ENCODE data around the gene KCNA5. TPM values are rescaled to one million over a fixed set of nuclear protein-coding genes. Genes with fewer than 3 reads are reported as not detected.

KCNA5 gene
- total and polyA plus RNA-seq, 2 of the 13 experiments (the other 11 are each of a cell fraction or from before 2014, with no cell fraction given), result not detected

GRCh38 chr12:5059358-5059757 lies 15.7 kb downstream of the KCNA5 start:
- H3K9ac ChIP-seq (ENCODE audit: insufficient read depth, low read depth, low read length), result no peak overlapping the region
- no peaks in the 10 kb centered on the region for H3K9me3 ChIP-seq (ENCODE audit: low read length)
- intact Hi-C loops (cut with micrococcal nuclease; ENCODE audit: unreplicated experiment), result no loop called here
- WGBS (ENCODE audit: low lambda C conversion rate), result 2% methylated on average over 6 of the region's 6 CpGs
- no peaks in the 10 kb centered on the region for H3K79me2 ChIP-seq (ENCODE audit: insufficient read depth, low read length)
- H3K36me3 ChIP-seq (replicated peaks in 1 of 2; ENCODE audit: control insufficient read depth in 1 of 2, insufficient read depth in 2 of 2, low read length in 2 of 2), result no peaks in the 10 kb centered on the region
- ChIA-PET CTCF (ENCODE audit: low intra/inter-chr PET ratio, low total read pairs) (no interaction called here), POLR2A (no interaction called here)
- no peak overlapping the region for H3K4me3 ChIP-seq (replicated peaks in 1 of 3; ENCODE audit: insufficient read depth in 1 of 3, low read depth in 2 of 3, low read length in 3 of 3)
- BruUV-seq (replicated peaks), result no TSS peak
- no peak for TF ChIP-seq ARNT (IDR thresholded peaks at IDR 0.05)
- no peak for TF ChIP-seq RXRA (CRISPR knock-in tag; IDR thresholded peaks at IDR 0.05)
- TF ChIP-seq ZNF891 (CRISPR knock-in tag; IDR thresholded peaks at IDR 0.05), result no peak
- H3K4me2 ChIP-seq (ENCODE audit: low read depth, low read length), result no peak overlapping the region
- peaks cover 0 to 1% of the 10 kb centered on the region in 2 experiments; a peak in 2 of 5 replicates for H3K27me3 ChIP-seq (ENCODE audit: control insufficient read depth in 1 of 2, insufficient read depth in 2 of 2, low read length in 2 of 2)
- DNase-seq (ENCODE audit: low spot score) (no peak), FAIRE-seq (no peak), ATAC-seq (no peak)
- H3K27ac ChIP-seq (ENCODE audit: extremely low read length, insufficient read depth, low read length), result no peak overlapping the region
- no peaks in the 10 kb centered on the region for H4K20me1 ChIP-seq (ENCODE audit: insufficient read depth, low read length)
- no peaks in the 10 kb centered on the region for H3K4me1 ChIP-seq (ENCODE audit: insufficient read depth, low read length)
- no peak overlapping the region for H2AFZ ChIP-seq (ENCODE audit: low read length)
- in situ Hi-C loops (cut with HindIII; ENCODE audit: extremely low pct_ligation_motif_present, low pct_unique_long_range_greater_than_20kb), result no loop called here

- Histone ChIP-seq H3K27me3 (ENCODE audit: control insufficient read depth in 1 of 2, insufficient read depth in 2 of 2, low read length in 2 of 2) (peaks cover 0 to 1% of the 10 kb centered on the region in 2 experiments; a peak in 2 of 5 replicates), H3K36me3 (replicated peaks in 1 of 2; ENCODE audit: control insufficient read depth in 1 of 2, insufficient read depth in 2 of 2, low read length in 2 of 2) (no peaks in the 10 kb centered on the region), H2AFZ (ENCODE audit: low read length) (no peak overlapping the region), H3K9me3 (ENCODE audit: low read length) (no peaks in the 10 kb centered on the region), H3K79me2 (ENCODE audit: insufficient read depth, low read length) (no peaks in the 10 kb centered on the region), H3K4me2 (ENCODE audit: low read depth, low read length) (no peak overlapping the region), H3K27ac (ENCODE audit: extremely low read length, insufficient read depth, low read length) (no peak overlapping the region), H4K20me1 (ENCODE audit: insufficient read depth, low read length) (no peaks in the 10 kb centered on the region), H3K4me3 (replicated peaks in 1 of 3; ENCODE audit: insufficient read depth in 1 of 3, low read depth in 2 of 3, low read length in 3 of 3) (no peak overlapping the region), H3K4me1 (ENCODE audit: insufficient read depth, low read length) (no peaks in the 10 kb centered on the region), H3K9ac (ENCODE audit: insufficient read depth, low read depth, low read length) (no peak overlapping the region)
- in situ Hi-C loops (cut with HindIII; ENCODE audit: extremely low pct_ligation_motif_present, low pct_unique_long_range_greater_than_20kb), result no loop called here
- 15% methylated on average over 1 of the region's 3 CpGs for WGBS (ENCODE audit: low lambda C conversion rate)
- intact Hi-C loops (cut with micrococcal nuclease; ENCODE audit: unreplicated experiment), result no loop called here
- POLR2A ChIA-PET, result interaction anchor here (0.5 kb wide), 1 partner anchor 743 kb away, joined by 3 read pairs; no protein-coding TSS in a partner anchor
- CTCF ChIA-PET (ENCODE audit: low intra/inter-chr PET ratio, low total read pairs), result no interaction called here
- DNase-seq (ENCODE audit: low spot score) (no peak), FAIRE-seq (no peak), ATAC-seq (no peak)
- BruUV-seq (replicated peaks), result no TSS peak
- TF ChIP-seq KDM2A (CRISPR knock-in tag; IDR thresholded peaks at IDR 0.05; ENCODE audit: borderline replicate concordance, low read depth) (no peak), KLF11 (CRISPR knock-in tag; IDR thresholded peaks at IDR 0.05) (no peak), ZNF260 (CRISPR knock-in tag; IDR thresholded peaks at IDR 0.05; ENCODE audit: borderline replicate concordance, low read depth) (no peak), ZGPAT (CRISPR knock-in tag; IDR thresholded peaks at IDR 0.05) (no peak), ZNF382 (CRISPR knock-in tag; IDR thresholded peaks at IDR 0.05; ENCODE audit: borderline replicate concordance) (no peak), SKI (IDR thresholded peaks at IDR 0.05; ENCODE audit: partially characterized antibody) (no peak), CENPBD1 (CRISPR knock-in tag; IDR thresholded peaks at IDR 0.05; ENCODE audit: borderline replicate concordance, low read depth) (no peak), PHF20 (CRISPR knock-in tag; IDR thresholded peaks at IDR 0.05) (no peak)
- TF ChIP-seq, protein P1, sequence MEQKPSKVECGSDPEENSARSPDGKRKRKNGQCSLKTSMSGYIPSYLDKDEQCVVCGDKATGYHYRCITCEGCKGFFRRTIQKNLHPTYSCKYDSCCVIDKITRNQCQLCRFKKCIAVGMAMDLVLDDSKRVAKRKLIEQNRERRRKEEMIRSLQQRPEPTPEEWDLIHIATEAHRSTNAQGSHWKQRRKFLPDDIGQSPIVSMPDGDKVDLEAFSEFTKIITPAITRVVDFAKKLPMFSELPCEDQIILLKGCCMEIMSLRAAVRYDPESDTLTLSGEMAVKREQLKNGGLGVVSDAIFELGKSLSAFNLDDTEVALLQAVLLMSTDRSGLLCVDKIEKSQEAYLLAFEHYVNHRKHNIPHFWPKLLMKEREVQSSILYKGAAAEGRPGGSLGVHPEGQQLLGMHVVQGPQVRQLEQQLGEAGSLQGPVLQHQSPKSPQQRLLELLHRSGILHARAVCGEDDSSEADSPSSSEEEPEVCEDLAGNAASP (CRISPR knock-in tag; IDR thresholded peaks at IDR 0.05; ENCODE audit: borderline replicate concordance), result no peak
- TF ChIP-seq, protein P2, sequence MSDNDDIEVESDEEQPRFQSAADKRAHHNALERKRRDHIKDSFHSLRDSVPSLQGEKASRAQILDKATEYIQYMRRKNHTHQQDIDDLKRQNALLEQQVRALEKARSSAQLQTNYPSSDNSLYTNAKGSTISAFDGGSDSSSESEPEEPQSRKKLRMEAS (IDR thresholded peaks at IDR 0.05), result no peak
Observed at GRCh38 chr12:5060958-5061357, 17.3 kb downstream of the KCNA5 start.

Data from HepG2 (cell line).